Keratinocyte (primary cell): ENCODE data around the gene IRF1. TPM values are rescaled to one million over a fixed set of nuclear protein-coding genes. Genes with fewer than 3 reads are reported as not detected.

Source experiments
- DNase-seq: peaks from one replicate; pipeline ENCODE4 v3.0.0-alpha.2; 2011; ENCODE audit warnings: low read depth, missing footprints, low spot score
- FAIRE-seq: peaks from 2 replicates; lab custom pipeline; 2011; peaks lifted over from hg19 to GRCh38; lab: Jason Lieb, UNC
- H2AFZ ChIP-seq: 2 replicates; pipeline ENCODE4 v1.6.0; 2012; ENCODE audit warnings: low read length, control low read depth, inconsistent platforms; ENCODE audit not compliant: control insufficient read depth
- H3K27ac ChIP-seq: 2 replicates; pipeline ENCODE4 v1.5.1; 2011; ENCODE audit warnings: low read length; ENCODE audit not compliant: control insufficient read depth, insufficient read depth
- H3K27me3 ChIP-seq: 3 replicates; pipeline ENCODE4 v1.6.0; 2011; ENCODE audit warnings: low read length; ENCODE audit not compliant: control insufficient read depth, insufficient read depth; ENCODE audit errors: extremely low read depth
- H3K36me3 ChIP-seq, 2 experiments: 2 replicates in 1 of 2; 3 replicates in 1 of 2; pipeline ENCODE4 v1.5.1; 2011; ENCODE audit warnings: low read length in 2 of 2, mild to moderate bottlenecking in 1 of 2; ENCODE audit not compliant: control insufficient read depth in 2 of 2, insufficient read depth in 2 of 2; ENCODE audit errors: extremely low read depth in 1 of 2
- H3K4me1 ChIP-seq: 3 replicates; pipeline ENCODE4 v1.5.1; 2011; ENCODE audit warnings: low read length; ENCODE audit not compliant: control insufficient read depth, insufficient read depth; ENCODE audit errors: extremely low read depth
- H3K4me2 ChIP-seq: 3 replicates; pipeline ENCODE4 v1.6.0; 2011; ENCODE audit warnings: low read depth, low read length; ENCODE audit not compliant: control insufficient read depth, insufficient read depth; ENCODE audit errors: extremely low read depth
- H3K4me3 ChIP-seq, 3 experiments: fragments of 200-600 bp in 1 of 3; sonication (generic) in 1 of 3; 2 replicates in 2 of 3; 3 replicates in 1 of 3; pipeline ENCODE4 v1.5.1; 2011 to 2016; ENCODE audit warnings: low read length in 3 of 3, mild to moderate bottlenecking in 3 of 3, control low read depth in 2 of 3, inconsistent platforms in 1 of 3, low read depth in 1 of 3, mixed read lengths in 1 of 3, mixed run types in 1 of 3, moderate library complexity in 1 of 3; ENCODE audit not compliant: control insufficient read depth in 2 of 3, insufficient read depth in 2 of 3; ENCODE audit errors: extremely low read depth in 1 of 3
- H3K79me2 ChIP-seq: 2 replicates; pipeline ENCODE4 v1.6.0; 2012; ENCODE audit warnings: low read length; ENCODE audit not compliant: control insufficient read depth, insufficient read depth
- H3K9ac ChIP-seq: 3 replicates; pipeline ENCODE4 v1.6.0; 2011; ENCODE audit warnings: low read length; ENCODE audit not compliant: control insufficient read depth, insufficient read depth; ENCODE audit errors: extremely low read depth
- H3K9me1 ChIP-seq: 3 replicates; pipeline ENCODE4 v1.6.0; 2011; ENCODE audit warnings: low read length; ENCODE audit not compliant: control insufficient read depth, insufficient read depth; ENCODE audit errors: extremely low read depth
- H3K9me3 ChIP-seq: 2 replicates; pipeline ENCODE4 v1.5.1; 2012; ENCODE audit warnings: low read depth, low read length; ENCODE audit not compliant: control insufficient read depth
- H4K20me1 ChIP-seq: 3 replicates; pipeline ENCODE4 v1.6.0; 2011; ENCODE audit warnings: low read length; ENCODE audit not compliant: control insufficient read depth, insufficient read depth; ENCODE audit errors: extremely low read depth
- EZH2 ChIP-seq: IDR thresholded peaks from one replicate; pipeline ENCODE4 v1.6.1; 2012; ENCODE audit warnings: inconsistent platforms, mild to moderate bottlenecking, low read length, moderate library complexity
- dilution Hi-C: fragments of 300-500 bp; cut with MboI; formaldehyde crosslinking; loops from one replicate; pipeline ENCODE4 v1.7.0; 2020; ENCODE audit warnings: low sequenced_read_pairs; ENCODE audit not compliant: extremely low pct_ligation_motif_present
- polyA plus RNA-seq, 5 experiments: library from polyadenylated mRNA; depleted of rRNA in 3 of 5; stranded (reverse) in 3 of 5; stranded (forward) in 1 of 5; unstranded in 1 of 5; fragments of >200 nt; gene quantifications; 1 replicate in 1 of 5; 2 replicates in 3 of 5; 3 replicates in 1 of 5; pipeline versions ENCODE4 v1.2.1 to v1.2.3, GENCODE V29; 2011 to 2012; ENCODE audit warnings: missing spikeins in 2 of 5, low read depth in 1 of 5, low replicate concordance in 1 of 5
- TF ChIP-seq, protein P1 (sequence below), 3 experiments: IDR thresholded peaks in 1 of 3; conservative IDR thresholded peaks in 1 of 3; optimal IDR thresholded peaks in 1 of 3; 2 replicates in 2 of 3; 3 replicates in 1 of 3; pipeline versions ENCODE3 to v1.5.1; 2011; ENCODE audit warnings: low read length in 3 of 3, mild to moderate bottlenecking in 3 of 3, moderate library complexity in 2 of 3, control low read depth in 1 of 3, inconsistent platforms in 1 of 3; ENCODE audit not compliant: insufficient read depth in 2 of 3; ENCODE audit errors: extremely low read depth in 1 of 3

The IRF1 gene
- polyA plus RNA-seq, 1 donor (not counting 4 experiments of a cell fraction or from before 2014, with no cell fraction given), result 6.2 TPM

DNA sequence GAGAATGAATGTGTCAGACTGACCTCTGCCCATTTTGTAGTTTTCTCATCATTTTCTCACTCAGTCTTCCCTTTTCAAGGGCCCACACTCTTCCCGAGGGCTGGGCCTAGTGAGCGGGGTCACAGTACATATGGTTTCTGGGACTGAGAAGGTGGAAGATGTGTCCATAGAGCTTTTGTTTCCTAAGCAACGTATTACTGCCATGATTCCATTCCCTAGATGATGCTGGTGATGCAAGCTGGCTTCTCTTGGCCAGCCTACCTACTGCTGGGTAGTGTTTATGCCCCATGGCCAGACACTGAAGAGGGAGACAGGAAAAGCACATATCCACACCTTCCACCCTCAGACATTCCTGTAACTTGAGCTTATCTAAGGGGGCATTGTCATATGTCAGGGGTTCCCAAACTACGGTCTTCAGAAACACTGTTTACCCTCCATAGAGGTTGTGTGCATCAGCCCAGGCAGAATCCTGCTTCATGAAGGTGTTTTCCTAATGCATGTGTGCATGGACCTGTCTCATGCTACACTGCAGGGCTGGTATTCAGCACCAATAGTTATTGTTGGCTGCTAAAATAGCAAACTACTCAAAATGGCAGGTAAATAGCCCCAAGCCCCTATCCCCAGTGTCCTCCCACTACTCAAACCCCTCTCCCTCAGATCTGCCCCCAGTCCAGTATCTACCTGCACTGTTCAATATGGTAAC lies 9.5 kb downstream of the IRF1 start:
- H3K79me2 ChIP-seq, result no peaks in the 10 kb centered on the region
- H3K27me3 ChIP-seq, result no peaks in the 10 kb centered on the region
- no peak overlapping the region for H3K9ac ChIP-seq
- FAIRE-seq, result no peak
- peaks cover 5% of the 10 kb centered on the region for H3K9me1 ChIP-seq
- peaks cover 13 to 19% of the 10 kb centered on the region in 2 experiments for H3K36me3 ChIP-seq
- no peaks in the 10 kb centered on the region for H3K9me3 ChIP-seq
- H3K4me1 ChIP-seq, result peaks cover 29% of the 10 kb centered on the region
- dilution Hi-C loops, result no loop called here
- H2AFZ ChIP-seq, result no peak overlapping the region
- no peak for DNase-seq
- H4K20me1 ChIP-seq, result no peaks in the 10 kb centered on the region
- no peak overlapping the region for H3K4me2 ChIP-seq
- H3K27ac ChIP-seq, result no peak overlapping the region
- no peak overlapping the region for H3K4me3 ChIP-seq
- TF ChIP-seq, protein P1, sequence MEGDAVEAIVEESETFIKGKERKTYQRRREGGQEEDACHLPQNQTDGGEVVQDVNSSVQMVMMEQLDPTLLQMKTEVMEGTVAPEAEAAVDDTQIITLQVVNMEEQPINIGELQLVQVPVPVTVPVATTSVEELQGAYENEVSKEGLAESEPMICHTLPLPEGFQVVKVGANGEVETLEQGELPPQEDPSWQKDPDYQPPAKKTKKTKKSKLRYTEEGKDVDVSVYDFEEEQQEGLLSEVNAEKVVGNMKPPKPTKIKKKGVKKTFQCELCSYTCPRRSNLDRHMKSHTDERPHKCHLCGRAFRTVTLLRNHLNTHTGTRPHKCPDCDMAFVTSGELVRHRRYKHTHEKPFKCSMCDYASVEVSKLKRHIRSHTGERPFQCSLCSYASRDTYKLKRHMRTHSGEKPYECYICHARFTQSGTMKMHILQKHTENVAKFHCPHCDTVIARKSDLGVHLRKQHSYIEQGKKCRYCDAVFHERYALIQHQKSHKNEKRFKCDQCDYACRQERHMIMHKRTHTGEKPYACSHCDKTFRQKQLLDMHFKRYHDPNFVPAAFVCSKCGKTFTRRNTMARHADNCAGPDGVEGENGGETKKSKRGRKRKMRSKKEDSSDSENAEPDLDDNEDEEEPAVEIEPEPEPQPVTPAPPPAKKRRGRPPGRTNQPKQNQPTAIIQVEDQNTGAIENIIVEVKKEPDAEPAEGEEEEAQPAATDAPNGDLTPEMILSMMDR (optimal IDR thresholded peaks at IDR 0.05 in 1 of 3, IDR thresholded peaks at IDR 0.05 in 1 of 3, conservative IDR thresholded peaks at IDR 0.05 in 1 of 3; ENCODE audit: extremely low read depth in 1 of 3, insufficient read depth in 2 of 3, low read length in 3 of 3), result no peak
- no peak for TF ChIP-seq EZH2

DNA sequence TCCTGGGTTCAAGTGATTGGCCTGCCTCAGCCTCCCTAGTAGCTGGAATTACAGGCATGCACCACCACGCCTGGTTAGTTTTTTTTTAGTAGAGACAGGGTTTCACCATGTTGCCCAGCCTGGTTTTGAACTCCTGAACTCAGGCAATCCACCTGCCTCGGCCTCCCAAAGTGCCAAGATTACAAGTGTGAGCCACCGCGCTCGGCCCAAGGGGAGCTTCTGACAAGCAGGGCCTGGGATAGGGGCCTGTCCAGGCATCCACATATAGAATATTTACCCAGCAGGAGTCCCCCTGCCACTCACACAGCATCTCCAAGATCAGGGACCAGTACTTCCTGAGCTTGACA lies 10.1 kb downstream of the IRF1 start:
- TF ChIP-seq EZH2, result no peak
- TF ChIP-seq, protein P1 (optimal IDR thresholded peaks at IDR 0.05 in 1 of 3, IDR thresholded peaks at IDR 0.05 in 1 of 3, conservative IDR thresholded peaks at IDR 0.05 in 1 of 3; ENCODE audit: extremely low read depth in 1 of 3, insufficient read depth in 2 of 3, low read length in 3 of 3), result no peak
- Histone ChIP-seq H4K20me1 (no peaks in the 10 kb centered on the region), H3K4me1 (peaks cover 24% of the 10 kb centered on the region), H3K4me2 (no peak overlapping the region), H3K27ac (no peak overlapping the region), H3K4me3 (no peak overlapping the region), H3K9me3 (no peaks in the 10 kb centered on the region), H3K27me3 (no peaks in the 10 kb centered on the region), H3K79me2 (no peaks in the 10 kb centered on the region), H2AFZ (no peak overlapping the region), H3K36me3 (peaks cover 11 to 19% of the 10 kb centered on the region in 2 experiments), H3K9ac (no peak overlapping the region), H3K9me1 (peaks cover 5% of the 10 kb centered on the region)
- no peak for DNase-seq
- FAIRE-seq, result no peak
- dilution Hi-C loops, result no loop called here
